ENCODE data around the gene CRISPLD2. TPM values are rescaled to one million over a fixed set of nuclear protein-coding genes. Genes with fewer than 3 reads are reported as not detected.

Gene CRISPLD2
- total RNA-seq, 2 experiments from 2014 or later: 0.16 TPM; not detected in 1

- ChIA-PET CTCF (no interaction called here), POLR2A (no interaction called here)
- peaks cover 2% of the 10 kb centered on the region for H3K36me3 Mint-ChIP-seq (ENCODE audit: low read depth)
- intact Hi-C loops (cut with micrococcal nuclease): no loop called here
- ATAC-seq: no peak
- H3K27ac Mint-ChIP-seq: no peak overlapping the region
- no peaks in the 10 kb centered on the region for H3K9me3 Mint-ChIP-seq
- no peak for DNase-seq
- H3K4me1 Mint-ChIP-seq (ENCODE audit: low read depth): no peaks in the 10 kb centered on the region
- H3K4me3 Mint-ChIP-seq: no peak overlapping the region
- H3K27me3 Mint-ChIP-seq: no peaks in the 10 kb centered on the region
- TF ChIP-seq, protein P1, sequence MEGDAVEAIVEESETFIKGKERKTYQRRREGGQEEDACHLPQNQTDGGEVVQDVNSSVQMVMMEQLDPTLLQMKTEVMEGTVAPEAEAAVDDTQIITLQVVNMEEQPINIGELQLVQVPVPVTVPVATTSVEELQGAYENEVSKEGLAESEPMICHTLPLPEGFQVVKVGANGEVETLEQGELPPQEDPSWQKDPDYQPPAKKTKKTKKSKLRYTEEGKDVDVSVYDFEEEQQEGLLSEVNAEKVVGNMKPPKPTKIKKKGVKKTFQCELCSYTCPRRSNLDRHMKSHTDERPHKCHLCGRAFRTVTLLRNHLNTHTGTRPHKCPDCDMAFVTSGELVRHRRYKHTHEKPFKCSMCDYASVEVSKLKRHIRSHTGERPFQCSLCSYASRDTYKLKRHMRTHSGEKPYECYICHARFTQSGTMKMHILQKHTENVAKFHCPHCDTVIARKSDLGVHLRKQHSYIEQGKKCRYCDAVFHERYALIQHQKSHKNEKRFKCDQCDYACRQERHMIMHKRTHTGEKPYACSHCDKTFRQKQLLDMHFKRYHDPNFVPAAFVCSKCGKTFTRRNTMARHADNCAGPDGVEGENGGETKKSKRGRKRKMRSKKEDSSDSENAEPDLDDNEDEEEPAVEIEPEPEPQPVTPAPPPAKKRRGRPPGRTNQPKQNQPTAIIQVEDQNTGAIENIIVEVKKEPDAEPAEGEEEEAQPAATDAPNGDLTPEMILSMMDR (IDR thresholded peaks at IDR 0.05): no peak
Measured at GRCh38 chr16:84795329-84796053, 24.3 kb upstream of the CRISPLD2 start.

DNA sequence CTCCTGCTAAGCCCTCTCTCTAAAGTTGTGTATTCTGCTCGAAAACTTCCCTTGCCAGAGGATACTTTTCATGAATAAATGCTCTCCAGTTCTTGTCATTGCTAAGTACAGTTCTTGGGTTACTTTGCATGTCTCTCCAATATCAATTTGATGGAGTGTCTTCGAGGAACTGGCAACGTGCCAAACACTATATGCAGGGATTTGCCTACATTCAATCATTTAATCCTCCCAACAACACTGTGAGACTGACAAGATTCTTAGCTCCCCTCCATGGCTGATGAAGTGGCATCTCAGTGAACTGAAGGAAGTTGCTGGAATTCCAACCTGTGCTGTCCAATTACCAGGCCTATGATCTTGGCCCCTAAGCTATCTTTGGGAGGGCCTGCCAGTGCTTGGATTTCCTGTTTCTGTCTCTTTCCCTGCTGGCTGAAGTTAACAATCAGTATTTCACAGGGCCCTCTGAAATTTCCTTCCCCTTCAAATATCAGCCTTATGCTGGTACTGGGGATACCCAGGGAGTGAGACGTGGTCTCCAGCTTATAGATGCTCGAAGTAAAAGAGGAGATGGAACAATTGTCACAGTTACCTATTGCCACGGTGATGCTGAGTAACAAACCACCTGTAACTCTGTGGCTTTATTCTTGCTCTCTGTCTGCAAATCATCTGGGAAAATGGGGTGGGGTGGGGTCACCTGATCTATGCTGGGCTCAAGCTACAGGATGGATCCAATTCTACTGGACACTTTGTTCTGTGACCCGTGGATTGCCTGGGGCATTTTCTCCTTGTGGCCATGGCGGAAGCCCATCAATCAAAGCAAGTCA lies 19.4 kb upstream of the CRISPLD2 start:
- intact Hi-C loops (cut with micrococcal nuclease): no loop called here
- no peak overlapping the region for H3K27ac Mint-ChIP-seq
- peaks cover 2% of the 10 kb centered on the region for H3K36me3 Mint-ChIP-seq (ENCODE audit: low read depth)
- H3K9me3 Mint-ChIP-seq: no peaks in the 10 kb centered on the region
- DNase-seq (no peak), ATAC-seq (no peak)
- no peak overlapping the region for H3K4me3 Mint-ChIP-seq
- no peaks in the 10 kb centered on the region for H3K4me1 Mint-ChIP-seq (ENCODE audit: low read depth)
- TF ChIP-seq, protein P1 (IDR thresholded peaks at IDR 0.05): no peak
- CTCF ChIA-PET: interaction anchor here (1.0 kb wide), 1 partner anchor 46 kb away, joined by 4 read pairs; no protein-coding TSS in a partner anchor
- POLR2A ChIA-PET: interaction anchor here (1.5 kb wide), 1 partner anchor 12 kb away, joined by 4 read pairs; no protein-coding TSS in a partner anchor
- peaks cover 2% of the 10 kb centered on the region for H3K27me3 Mint-ChIP-seq

- Mint-ChIP-seq H3K27me3 (peaks cover 5% of the 10 kb centered on the region), H3K4me3 (no peak overlapping the region), H3K9me3 (no peaks in the 10 kb centered on the region), H3K36me3 (ENCODE audit: low read depth) (no peaks in the 10 kb centered on the region), H3K27ac (no peak overlapping the region), H3K4me1 (ENCODE audit: low read depth) (peaks cover 5% of the 10 kb centered on the region)
- ATAC-seq: no peak
- TF ChIP-seq, protein P1 (IDR thresholded peaks at IDR 0.05): no peak
- intact Hi-C loops (cut with micrococcal nuclease): no loop called here
- POLR2A ChIA-PET: no interaction called here
- CTCF ChIA-PET: interaction anchor here (1.6 kb wide), 1 partner anchor 122 kb away, joined by 5 read pairs; no protein-coding TSS in a partner anchor
- no peak for DNase-seq
Measured at GRCh38 chr16:84803146-84803545, 16.6 kb upstream of the CRISPLD2 start.

GRCh38 chr16:84804326-84804725 lies 15.5 kb upstream of the CRISPLD2 start:
- DNase-seq (no peak), ATAC-seq (no peak)
- Mint-ChIP-seq H3K9me3 (no peaks in the 10 kb centered on the region), H3K27ac (no peak overlapping the region), H3K4me3 (no peak overlapping the region), H3K36me3 (ENCODE audit: low read depth) (no peaks in the 10 kb centered on the region), H3K27me3 (peaks cover 5% of the 10 kb centered on the region), H3K4me1 (ENCODE audit: low read depth) (peaks cover 5% of the 10 kb centered on the region)
- TF ChIP-seq, protein P1 (IDR thresholded peaks at IDR 0.05): no peak
- ChIA-PET CTCF (interaction anchor here (1.6 kb wide), 1 partner anchor 121 kb away, joined by 5 read pairs; no protein-coding TSS in a partner anchor), POLR2A (interaction anchor here (0.6 kb wide), 1 partner anchor 15 kb away, joined by 3 read pairs; no protein-coding TSS in a partner anchor)
- intact Hi-C loops (cut with micrococcal nuclease): no loop called here

Data from activated CD8-positive, alpha-beta T cell treated with anti-CD3 and anti-CD28 coated beads for 36 hours (primary cell).